Epithelial cell of alveolus of lung (primary cell): Measurements from ENCODE around the gene ZNF786. TPM values are rescaled to one million over a fixed set of nuclear protein-coding genes. Genes with fewer than 3 reads are reported as not detected.

ENCODE experiments used
- total RNA-seq: library from RNA; depleted of rRNA; stranded (reverse); fragments of >200 nt; gene quantifications from 2 replicates; pipeline ENCODE4 v1.2.1, GENCODE V29; 2015

Gene ZNF786
- total RNA-seq = 5.3 and 6.4 TPM in 2 replicates

DNA sequence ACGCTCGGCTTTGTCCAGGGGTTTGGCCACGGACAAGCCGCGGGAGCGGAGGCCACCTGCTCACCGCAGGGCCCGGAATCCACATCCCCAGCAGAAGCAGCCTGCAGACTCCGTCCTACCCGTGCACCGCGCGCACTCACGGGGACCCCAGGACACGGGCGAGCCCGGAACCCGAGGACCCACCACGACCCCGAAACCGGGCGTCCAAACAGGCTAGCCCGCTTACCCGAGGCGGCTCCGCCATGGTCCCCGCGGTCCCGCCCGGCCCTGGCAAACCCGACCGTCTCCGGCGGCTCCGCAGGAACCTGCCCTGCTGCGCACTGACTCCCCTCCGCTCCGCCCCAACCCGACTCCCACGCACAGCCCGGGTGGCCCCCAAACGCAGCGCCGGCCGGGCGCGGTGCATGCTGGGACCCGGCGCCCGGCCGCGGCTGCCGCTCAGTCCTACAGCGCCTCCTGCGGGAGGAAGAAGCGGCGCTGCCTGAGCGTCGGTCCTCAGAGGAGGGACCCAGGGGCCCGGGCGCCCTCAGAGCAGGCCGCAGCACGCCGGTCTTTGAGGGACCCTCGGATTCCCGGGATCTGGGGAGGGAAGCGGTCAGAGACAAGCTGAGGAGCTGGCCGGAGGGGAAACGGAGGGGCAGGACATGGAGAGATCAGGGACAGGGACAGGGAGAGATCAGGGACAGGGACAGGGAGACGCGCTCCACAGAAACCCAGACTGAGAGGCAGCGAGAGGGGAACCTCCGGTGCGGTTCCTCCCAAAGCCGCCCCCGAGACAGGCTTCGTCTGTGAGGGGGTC is at the start of gene ZNF786:
Gene ZNF786 (minus strand): TSS at position 322 of the 799 bp plus-strand sequence. CDS start 78 bp downstream, at position 244.

GRCh38 chr7:149125863-149126661 is 35.5 kb upstream of the ZNF786 start, which contains the start of gene ZNF425:
Gene ZNF425, minus strand, starts transcription at chr7:149126324. Its CDS starts 111 bp downstream, at chr7:149126213.

GRCh38 chr7:149028346-149029109 is 62.0 kb downstream of the ZNF786 start, which contains the start of gene PDIA4:
Gene PDIA4, minus strand, starts transcription at chr7:149028505. Its CDS starts 97 bp downstream, at chr7:149028408.

Other genes with a start within 250 kb of the ZNF786 start
- 9.8 and 11.8 TPM in 2 replicates for gene EZH2, start 206.4 kb downstream of the ZNF786 start, total RNA-seq
- gene PDIA4, start 62.2 kb downstream of the ZNF786 start, total RNA-seq = 186 and 471 TPM in 2 replicates
- gene ZNF425, start 35.6 kb upstream of the ZNF786 start, total RNA-seq = 1.6 and 6.6 TPM in 2 replicates
- 13.1 and 40.8 TPM in 2 replicates for gene ZNF398, start 56.7 kb upstream of the ZNF786 start, total RNA-seq
- gene ZNF282, start 104.8 kb upstream of the ZNF786 start, total RNA-seq = 19.8 and 28.0 TPM in 2 replicates
- 5.8 and 6.0 TPM in 2 replicates for gene ZNF212, start 148.9 kb upstream of the ZNF786 start, total RNA-seq
- 5.8 and 10.0 TPM in 2 replicates for gene ZNF783, start 171.5 kb upstream of the ZNF786 start, total RNA-seq